Activated CD8-positive, alpha-beta memory T cell treated with anti-CD3 and anti-CD28 coated beads, Interleukin-2, amount 50 U/mL, for 1 hour (primary cell): ENCODE results near the gene TCF7.
"Not testable (repeated sequence)": the region's sequence is repeated elsewhere in the genome, so short reads cannot be mapped to it uniquely, and the experiment has no call there.

Source experiments
- DNase-seq: peaks from one replicate; pipeline ENCODE4 v3.0.0-alpha.2; 2020; ENCODE audit errors: extremely low read depth

Gene TCF7

DNA sequence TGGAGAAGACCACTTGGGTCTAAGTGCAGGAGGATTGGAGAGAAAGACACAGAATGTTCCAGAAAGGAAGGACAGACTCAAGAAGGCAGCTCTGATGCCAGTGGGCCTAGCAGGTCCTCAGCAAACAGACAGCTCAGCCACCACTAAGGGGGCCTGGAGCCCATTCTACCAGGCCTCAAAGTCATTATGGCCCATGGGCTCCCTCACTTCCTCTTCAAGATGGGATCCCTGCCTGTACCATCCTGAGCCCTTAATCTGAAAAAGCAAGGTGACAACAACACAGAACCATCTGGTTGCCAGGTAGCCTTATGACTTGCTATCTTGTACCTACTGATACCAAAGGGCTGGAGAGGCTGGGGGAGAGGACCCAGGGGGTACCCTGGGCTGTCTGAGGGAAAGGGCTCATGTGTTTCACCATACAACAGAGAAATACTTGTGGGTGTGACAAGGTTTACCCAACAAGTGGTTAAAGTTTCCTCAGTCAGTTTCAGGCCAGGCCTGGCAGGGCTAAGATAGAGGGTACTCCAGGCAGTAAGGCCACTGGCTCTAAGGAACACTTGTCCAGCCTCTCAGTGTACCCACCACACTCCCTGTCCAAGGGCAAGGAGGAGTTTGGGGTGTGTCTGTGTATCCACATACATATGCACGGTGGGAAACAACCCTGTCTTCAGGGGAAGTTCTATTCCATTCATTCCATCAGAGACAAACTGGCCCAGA is 30.7 kb downstream of the TCF7 start:
- no peak for DNase-seq

DNA sequence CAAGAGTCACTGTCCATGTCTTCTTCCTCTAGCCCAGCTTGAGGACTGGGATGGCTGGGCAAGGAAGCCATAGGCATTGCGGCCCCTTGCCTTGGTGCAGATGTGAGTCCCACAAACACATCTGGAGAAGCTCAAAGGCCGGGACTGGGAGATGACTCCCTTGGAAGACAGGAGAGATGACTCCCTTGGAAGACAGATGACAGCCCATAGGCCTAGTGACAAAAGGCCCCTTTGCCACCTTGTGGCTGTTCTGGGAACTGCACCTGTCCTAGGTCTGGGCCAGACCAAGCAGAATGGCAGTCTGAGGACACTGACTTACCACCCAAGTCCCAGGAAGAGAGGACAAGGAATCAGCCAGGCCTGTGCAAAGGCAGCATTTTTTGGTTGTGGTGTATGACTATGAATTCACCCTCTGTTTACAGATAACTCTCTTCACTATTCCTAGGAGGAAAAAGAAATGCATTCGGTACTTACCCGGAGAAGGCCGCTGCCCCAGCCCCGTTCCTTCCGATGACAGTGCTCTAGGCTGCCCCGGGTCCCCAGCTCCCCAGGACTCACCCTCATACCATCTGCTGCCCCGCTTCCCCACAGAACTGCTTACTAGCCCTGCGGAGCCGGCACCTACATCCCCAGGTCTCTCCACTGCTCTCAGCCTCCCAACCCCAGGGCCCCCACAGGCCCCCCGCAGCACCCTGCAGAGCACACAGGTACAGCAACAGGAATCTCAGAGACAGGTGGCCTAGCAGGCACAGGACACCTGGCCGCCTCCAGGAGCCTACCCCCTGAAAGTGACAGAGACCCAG is 31.5 kb downstream of the TCF7 start:
- peak; percentile 46 for DNase-seq

DNA sequence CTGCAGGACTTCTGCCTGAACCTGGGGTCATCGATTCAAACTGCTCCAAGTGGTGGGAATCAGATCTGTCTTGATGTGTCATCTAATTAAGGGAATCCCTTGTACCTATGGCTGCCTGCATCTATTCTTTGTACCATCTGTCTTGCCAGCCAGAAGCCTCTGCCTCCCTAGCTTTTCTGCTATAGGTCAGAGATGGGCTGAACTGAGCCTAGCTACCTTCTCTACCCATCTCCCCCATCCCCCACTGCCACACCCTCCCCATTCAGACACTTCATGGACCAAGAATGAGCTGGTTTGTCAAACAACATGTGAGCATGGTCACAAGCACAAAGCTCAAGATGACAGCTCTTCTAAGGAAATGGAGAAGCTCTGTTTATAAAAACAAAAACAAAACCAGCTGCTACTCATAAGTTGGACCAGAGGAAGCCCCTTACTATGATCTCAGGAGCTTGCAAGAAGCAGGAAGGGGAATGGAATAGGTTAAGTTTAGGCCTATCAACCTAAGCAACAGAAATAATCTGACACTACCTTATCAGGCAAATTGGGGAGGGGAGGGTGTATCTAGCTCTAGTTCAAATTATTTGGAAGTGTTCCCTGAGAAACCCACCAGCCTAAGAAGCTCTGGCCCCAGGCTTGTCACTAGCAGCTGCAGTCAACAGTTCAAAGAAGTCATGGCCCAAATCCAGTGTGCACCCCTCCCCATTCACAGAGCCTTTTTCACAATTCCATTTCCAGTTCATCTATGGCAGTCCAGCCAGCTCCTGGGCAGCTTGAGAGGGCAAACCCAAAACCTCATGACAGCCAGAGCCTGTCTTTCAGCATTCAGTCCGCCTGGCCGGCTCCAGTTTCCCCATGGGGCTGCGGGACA is 32.4 kb downstream of the TCF7 start:
- DNase-seq = no peak

DNA sequence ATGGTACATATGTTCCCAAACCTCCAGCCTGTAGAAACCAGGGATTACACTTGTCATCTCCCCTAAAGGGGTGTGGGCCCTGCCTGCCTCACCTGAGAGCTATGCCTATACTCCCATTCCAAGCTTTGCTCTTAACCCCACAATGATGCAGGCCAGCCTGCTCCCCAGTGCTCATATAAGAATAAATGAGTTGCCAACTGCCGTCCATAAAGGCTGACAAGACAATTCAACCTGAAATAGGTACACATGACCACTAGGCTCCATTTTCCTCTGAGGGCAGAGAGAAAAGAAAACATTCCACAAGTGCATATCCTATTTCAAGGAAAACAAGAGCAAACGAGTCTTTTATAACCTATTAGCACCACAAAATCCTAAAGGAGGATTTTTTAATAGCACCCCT is 33.8 kb downstream of the TCF7 start:
- no peak for DNase-seq

DNA sequence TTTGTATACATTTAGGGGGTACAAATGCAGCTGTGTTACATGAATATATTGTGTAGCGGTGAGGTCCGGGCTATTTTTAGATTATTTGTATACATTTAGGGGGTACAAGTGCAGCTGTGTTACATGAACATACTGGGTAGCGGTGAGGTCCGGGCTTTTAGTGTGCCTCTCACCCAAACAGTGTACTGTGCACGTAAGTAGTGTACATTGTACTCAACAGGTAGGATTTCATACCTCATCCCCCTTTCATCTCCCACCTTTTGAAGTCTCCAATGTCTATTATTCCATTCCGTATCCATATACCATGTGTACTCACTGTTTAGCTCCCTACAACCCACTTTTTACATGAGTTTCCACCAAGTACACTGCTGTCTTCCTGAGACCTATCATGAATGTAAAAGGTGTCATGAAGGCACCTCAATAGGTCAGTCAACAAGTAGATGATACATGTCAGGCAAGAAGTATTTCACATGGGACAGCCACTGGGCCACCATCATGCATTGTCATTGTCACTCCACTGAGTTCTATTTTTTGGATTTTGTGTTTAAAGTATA is 34.6 kb downstream of the TCF7 start:
- DNase-seq = no peak

DNA sequence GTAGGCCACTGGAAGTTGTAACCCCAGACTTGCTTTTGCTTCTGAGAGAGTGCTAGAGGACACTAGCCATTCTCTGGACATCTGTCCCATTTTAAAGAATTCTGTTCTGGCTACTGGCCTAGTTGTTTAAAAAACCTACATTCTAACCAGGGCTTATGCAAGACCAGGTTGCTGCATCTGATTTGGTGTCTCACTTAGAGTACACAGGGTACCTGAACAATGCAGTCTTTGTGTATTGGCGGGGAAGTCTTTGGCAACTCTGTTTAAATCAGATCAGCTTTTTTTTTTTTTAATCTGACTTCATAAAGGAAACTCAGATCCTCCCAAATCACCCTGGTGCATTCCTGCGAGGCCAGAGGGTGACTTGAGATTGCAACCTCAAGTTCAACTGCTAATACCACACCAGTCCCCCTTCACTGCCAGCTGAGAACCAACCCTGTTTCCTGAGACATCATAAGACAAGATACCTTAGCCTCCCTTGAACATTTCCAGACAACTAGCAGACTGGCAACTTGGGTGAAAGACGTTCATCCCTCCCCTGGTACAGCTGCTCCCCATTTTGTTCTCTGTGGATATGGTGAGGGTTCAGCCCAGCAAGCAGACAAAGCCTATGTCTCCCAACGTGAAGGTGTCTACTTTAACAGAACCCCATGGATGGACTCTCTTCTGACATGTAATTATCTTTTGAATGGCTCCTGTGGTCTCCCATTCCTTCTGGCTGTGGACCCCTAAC is 35.3 kb downstream of the TCF7 start:
- DNase-seq = no peak

DNA sequence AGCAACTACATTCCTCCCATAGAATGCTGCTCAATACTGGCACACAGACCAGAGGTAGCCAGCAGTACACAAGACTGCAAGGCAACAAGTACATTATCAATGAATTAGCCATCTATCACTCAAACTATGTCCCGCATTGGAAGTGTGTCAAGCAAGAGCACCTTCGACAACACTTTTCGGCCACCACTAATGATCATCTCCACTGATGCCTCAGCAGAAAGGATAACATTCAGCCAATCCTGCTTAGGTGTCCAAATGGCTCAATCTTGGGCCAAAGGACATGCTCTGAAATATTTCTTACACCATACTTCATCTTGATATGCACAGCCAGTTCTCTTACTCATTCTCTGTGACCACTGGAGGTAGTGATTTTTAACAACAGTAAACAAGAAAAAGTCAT is 37.2 kb downstream of the TCF7 start:
- no peak for DNase-seq

DNA sequence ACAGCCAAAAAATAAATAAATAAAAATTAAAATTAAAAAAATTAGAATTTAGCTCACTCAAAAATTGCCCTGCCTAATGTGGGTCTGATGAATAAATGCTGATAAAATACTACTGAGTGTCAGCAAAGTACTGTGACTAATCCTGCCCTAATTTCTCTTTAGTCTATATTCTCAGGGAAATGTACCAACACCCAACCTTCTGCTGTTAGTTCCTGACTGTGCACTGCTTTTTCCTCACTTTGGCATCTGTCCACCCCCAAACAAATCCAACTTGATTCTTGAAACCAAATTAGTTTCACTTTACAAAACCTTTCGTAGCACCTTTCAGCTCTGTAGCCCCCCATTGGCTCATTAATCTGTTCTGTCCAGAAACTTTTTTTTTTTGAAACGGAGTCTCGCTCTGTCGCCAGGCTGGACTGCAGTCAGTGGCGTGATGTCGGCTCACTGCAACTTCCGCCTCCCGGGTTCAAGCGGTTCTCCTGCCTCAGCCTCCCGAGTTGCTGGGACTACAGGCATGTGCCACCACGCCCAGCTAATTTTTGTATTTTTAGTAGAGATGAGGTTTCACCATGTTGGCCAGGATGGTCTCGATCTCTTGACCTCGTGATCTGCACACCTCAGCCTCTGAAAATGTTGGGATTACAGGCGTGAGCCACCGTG is 37.8 kb downstream of the TCF7 start:
- DNase-seq = not testable (repeated sequence)

DNA sequence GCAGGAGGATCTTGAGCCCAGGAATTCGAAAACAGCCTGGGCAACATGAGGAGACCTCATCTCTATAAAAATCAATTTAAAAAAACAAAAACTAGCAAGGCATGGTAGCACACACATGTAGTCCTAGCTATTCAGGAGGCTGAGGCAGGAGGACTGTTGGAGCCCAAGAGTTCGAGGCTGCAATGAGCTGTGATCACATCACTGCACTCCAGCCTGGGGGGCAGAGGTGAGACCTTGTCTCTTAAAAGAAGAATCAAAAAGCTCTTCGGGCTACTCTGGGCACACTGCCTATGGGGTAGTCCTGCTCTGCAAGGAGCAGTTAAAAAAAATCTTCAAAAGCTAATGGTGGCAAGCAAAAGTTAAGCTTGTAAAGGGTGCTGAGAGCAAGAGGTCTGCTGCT is 38.8 kb downstream of the TCF7 start:
- DNase-seq = no peak

DNA sequence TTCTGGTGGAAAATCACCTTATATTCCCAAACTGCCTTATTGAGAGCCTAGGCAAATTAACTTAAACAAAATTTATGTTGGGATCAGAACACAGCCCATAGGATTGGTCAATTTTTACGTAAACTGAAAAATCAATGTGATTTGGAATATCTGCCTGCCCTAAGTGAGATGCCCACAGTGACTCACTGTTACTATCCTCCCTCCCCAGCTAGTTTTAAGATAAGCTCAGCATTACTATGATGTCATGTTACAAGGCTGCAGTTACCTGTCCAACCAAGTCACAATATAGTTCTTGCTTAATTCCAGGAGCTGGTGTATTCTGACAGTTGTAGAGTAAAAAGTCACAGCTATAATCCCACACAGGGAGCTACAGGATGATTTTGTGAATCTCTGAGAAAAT is 39.2 kb downstream of the TCF7 start:
- DNase-seq = no peak

DNA sequence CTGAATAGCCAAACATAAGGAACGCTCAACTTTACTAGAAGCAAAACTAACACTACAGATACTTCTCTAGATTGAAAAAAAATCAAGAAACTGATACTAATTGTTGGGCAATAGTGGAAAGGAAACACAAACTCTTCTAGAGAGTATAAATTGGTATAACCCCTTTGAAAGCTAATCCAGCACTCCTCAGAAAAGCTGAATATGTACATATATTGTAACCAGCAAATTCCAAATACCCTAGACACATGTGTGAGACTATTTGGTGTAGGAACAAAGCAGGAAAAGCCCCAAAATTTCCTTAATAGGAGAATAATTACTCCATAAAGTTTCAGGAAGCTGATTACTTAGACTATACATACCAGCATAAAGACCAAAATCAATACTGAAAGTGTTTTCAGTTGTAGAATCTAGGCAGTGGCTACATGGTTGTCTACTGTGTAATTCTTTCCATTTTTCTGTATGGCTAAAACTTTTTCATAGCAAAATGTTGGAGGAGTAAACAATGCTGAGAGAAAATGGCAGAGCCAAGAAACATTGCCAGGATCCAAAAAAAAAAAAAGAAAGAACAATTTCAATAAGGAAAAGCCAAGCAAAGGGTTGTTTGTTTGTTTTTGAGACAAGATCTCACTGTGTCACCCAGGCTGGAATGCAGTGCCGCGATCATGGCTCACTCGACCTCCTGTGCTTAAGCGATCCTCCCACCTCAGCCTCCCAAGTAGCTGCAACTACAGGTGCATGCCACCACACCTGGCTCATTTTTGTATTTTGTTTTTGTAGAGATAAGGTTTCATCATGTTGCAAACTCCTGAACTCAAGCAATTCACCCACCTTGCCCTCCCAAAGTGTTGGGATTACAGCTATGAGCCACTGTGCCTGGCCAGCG is 47.3 kb downstream of the TCF7 start:
- DNase-seq = no peak

DNA sequence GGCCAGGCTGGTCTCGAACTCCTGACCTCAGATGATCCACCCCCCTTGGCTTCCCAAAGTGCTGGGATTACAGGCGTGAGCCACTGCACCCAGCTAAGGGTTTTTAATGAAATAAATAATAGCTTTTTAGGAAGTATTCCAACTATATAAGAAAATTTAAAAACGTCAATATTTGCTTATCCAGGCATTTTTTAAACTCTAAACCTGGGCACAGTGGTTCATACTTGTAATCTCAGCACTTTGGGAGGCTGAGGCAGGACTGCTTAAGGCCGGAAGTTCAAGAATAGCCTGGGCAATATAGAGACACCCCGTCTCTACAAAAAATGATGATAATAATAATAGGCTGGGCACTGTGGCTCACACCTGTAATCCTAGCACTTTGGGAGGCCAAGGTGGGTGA is 48.1 kb downstream of the TCF7 start:
- no peak for DNase-seq

DNA sequence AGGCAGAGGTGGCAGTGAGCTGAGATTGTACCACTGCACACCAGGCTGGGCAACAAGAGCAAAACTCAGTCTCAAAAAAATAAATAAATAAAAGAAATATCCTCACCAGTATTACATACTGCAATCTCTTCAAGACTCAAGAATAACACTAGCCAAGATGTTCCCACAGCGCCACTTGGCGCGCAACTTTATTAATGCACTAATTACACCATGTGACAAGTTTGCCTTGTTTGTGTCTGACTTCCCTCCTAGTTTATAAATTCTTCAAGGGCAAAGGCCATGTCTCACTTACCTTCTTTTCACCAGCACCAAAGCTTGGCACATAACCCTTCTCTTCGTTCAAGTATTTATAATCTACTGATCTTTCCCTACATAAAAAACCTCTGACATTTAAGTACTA is 57.5 kb downstream of the TCF7 start:
- no peak for DNase-seq

DNA sequence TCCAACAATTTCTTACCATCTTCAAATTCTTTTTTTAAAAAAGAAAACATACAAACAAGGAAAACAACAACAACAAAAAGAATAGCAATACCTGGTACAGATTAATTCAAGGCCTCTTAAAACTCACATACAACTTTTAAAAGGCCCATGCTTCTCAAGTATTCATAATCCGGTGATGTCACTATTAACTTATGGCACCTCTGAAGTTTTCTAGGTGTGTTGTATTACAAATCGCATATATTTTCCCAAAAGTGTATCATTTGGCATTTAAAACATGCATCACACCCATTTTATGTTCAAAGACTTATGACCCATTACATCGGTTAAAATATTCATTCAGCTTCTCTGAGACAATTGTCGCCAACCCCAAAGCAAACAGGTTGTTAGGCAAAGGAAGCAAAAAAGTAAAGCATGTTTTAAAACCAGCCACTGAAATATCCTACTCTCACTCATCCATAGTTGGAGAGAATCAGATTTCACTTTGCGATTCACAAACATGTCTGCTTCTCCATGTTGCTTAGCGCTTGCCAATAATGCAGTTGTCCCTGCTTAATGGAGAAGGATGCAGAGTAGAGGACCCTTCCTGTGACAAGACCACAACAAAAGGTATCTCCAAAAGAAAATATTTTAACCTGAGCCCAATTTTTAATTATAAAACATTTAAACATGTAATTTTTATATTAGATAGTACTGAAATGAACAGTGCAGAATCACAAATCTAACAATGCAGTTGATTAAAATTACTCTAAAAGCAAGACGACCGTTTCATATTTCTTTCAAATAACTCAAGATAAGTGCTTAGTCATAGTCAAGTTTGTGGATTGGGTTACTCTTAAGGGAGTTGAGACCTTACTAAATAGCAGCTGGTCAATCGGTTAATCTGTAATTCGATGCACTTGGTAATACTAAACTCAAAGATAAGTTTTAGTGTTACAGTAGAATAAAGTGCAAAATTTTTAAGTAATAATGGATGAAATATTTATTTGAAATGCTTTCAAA is 60.7 kb downstream of the TCF7 start:
- no peak for DNase-seq

DNA sequence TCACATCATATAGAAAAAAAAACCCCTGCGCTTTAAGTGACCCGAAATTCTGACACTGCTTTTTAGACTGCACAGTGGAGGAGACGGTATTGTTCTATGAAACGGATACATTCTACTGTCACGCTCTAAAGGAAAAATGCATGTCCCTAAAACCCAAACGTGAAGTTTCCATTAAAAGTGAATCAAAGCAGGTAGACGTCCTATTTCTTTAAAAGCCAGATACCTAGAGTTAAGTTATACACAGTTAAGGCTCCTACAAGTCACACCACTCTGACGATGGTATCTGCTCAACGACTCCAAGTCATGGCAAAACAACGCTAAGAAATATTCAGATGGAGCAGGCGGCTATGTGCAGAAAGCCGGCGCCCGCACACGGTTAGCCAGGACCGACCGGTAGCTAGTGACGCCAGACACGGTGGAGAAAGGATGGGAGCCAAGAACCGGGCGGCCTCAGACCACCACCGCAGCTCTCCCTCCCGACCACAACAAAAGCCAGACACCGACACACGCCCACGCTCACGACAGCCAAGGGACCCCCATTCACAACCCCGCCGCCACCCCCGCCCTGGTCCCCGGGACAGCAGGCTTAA is 61.5 kb downstream of the TCF7 start:
- DNase-seq = peak; percentile 12

DNA sequence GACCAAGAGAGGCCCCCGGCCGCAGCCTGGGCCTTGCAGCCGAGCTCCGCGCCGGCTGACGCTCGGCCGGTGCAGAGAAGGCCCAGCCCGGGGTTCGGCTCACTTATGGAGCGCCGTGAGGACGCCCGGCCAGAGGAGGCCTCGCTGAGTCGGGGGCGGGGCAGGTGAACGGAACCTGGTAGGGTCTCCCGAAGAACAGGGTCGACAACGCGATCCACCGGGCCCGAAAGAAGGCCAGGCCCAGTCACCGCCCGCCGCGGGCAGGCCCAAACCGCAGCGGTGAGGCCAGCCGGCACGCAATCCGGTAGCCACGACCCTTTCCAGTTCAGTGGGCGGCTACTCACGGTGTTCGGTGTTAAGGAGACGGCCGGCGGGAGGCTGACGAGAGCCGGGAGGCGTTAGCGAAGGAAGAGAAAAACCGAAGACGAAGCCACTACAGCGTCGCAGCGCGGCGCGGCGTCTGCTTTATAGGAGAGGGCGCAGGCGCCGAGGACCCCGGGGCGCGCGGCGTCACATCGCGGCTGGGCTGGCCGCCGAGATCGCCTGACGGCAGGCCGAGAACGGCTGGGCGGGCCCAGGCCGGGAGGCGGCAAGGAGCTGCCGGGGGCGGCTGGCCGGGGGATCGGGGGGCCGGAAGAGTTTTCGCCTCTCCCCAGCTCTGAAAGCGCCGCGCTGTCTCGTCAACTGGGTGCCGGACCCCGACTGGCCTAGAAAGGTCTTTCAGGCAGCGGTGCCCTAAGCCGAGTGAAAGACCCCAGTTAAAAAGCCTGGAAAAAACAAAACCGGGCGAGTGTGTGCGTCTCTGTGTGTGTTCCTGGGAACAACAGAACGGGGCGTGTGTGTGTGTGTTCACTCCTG is 62.3 kb downstream of the TCF7 start, which contains the start of gene SKP1:
TSS of gene SKP1 (minus strand) at position 440 of the 858 bp plus-strand sequence. CDS start 2,928 bp downstream, outside the sequence.
- DNase-seq = peak; percentile 51
